ENCODE results near the gene FNDC3B.

GRCh38 chr3:172293093-172293492 lies 253.7 kb downstream of the FNDC3B start:
- TF ChIP-seq, protein P1, sequence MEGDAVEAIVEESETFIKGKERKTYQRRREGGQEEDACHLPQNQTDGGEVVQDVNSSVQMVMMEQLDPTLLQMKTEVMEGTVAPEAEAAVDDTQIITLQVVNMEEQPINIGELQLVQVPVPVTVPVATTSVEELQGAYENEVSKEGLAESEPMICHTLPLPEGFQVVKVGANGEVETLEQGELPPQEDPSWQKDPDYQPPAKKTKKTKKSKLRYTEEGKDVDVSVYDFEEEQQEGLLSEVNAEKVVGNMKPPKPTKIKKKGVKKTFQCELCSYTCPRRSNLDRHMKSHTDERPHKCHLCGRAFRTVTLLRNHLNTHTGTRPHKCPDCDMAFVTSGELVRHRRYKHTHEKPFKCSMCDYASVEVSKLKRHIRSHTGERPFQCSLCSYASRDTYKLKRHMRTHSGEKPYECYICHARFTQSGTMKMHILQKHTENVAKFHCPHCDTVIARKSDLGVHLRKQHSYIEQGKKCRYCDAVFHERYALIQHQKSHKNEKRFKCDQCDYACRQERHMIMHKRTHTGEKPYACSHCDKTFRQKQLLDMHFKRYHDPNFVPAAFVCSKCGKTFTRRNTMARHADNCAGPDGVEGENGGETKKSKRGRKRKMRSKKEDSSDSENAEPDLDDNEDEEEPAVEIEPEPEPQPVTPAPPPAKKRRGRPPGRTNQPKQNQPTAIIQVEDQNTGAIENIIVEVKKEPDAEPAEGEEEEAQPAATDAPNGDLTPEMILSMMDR (IDR thresholded peaks at IDR 0.05), result no peak
- no peak for TF ChIP-seq EZH2 (IDR thresholded peaks at IDR 0.05; ENCODE audit: borderline replicate concordance, insufficient read depth, low read depth, low read length, poor library complexity, severe bottlenecking)

All from B cell (primary cell).